Measurements from ENCODE around the gene PTOV1. TPM values are rescaled to one million over a fixed set of nuclear protein-coding genes. Genes with fewer than 3 reads are reported as not detected.

The PTOV1 gene
- total RNA-seq, 1 experiment from 2014 or later = 139 TPM

DNA sequence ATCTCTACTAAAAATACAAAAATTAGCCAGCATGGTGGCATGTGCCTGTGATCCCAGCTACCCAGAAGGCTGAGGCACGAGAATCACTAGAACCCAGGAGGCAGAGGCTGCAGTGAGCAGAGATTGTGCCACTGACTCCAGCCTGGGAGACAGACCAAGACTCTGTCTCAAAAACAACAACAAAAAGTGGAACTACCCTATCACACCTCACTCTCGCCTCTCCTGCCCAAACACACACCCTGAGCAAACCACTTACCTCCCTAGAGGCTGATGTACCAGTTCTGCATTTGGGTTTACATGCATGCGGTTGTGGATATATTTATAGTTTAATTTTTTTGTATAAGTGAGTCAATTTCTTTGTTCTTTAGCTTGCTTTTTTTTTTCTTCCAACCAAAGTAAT is 7.7 kb upstream of the PTOV1 start:
- DNase-seq (ENCODE audit: low spot score) = no peak

- DNase-seq (ENCODE audit: low spot score) = no peak
Measured at GRCh38 chr19:49844138-49845095, 6.5 kb upstream of the PTOV1 start.

- DNase-seq (ENCODE audit: low spot score) = no peak
Measured at GRCh38 chr19:49845414-49845813, 5.5 kb upstream of the PTOV1 start.

DNA sequence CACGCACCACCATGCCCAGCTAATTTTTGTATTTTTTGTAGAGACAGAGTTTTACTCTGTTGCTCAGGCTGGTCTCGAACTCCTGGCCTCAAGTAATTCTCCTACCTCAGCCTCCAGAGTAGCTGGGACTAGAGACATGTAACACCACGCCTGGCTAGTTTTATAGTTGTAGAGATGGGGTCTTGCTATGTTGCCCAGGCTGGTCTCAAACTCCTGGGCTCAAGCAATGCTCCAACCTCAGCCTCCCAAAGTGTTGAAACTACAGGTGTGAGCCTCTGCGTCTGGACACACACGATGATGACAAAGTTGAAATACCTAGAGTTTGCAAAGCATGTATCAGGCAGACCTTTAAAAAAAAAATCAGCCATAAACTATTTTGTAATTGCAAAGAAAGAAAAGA is 4.6 kb upstream of the PTOV1 start:
- no peak for DNase-seq (ENCODE audit: low spot score)

GRCh38 chr19:49847731-49848696 is 2.9 kb upstream of the PTOV1 start:
- peak; percentile 94 for DNase-seq (ENCODE audit: low spot score)

- no peak for DNase-seq (ENCODE audit: low spot score)
Measured at GRCh38 chr19:49848938-49849337, 2.0 kb upstream of the PTOV1 start.

GRCh38 chr19:49849433-49850220 is 1.3 kb upstream of the PTOV1 start:
- no peak for DNase-seq (ENCODE audit: low spot score)

- no peak for DNase-seq (ENCODE audit: low spot score)
Measured at GRCh38 chr19:49850221-49850486, 805 bp upstream of the PTOV1 start.

- DNase-seq (ENCODE audit: low spot score) = no peak
Measured at GRCh38 chr19:49851456-49852259, 699 bp downstream of the PTOV1 start.

DNA sequence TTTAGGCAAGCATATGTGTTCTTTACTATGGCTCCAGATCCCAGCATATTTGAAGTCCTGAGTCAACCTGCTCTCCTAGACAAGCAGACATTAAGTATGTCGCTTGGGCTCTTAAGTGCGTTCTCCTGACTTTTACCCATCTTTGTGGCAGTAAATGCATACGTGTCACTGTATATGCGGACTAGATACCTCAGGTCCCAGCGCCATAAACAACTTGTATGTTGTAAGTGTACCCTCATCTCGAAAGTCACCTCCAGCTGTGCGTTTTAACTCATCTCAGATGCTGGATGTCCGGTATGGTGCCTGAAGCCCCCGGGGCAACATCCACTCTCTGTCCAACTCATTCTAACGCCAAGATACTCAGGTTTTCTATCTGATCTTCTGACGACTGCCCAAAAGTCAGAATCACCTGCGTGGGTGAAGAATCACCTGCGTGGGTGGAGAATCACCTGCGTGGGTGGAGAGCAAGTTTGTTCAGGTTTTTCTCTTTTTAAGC is 1.7 kb downstream of the PTOV1 start:
- DNase-seq (ENCODE audit: low spot score) = no peak

DNA sequence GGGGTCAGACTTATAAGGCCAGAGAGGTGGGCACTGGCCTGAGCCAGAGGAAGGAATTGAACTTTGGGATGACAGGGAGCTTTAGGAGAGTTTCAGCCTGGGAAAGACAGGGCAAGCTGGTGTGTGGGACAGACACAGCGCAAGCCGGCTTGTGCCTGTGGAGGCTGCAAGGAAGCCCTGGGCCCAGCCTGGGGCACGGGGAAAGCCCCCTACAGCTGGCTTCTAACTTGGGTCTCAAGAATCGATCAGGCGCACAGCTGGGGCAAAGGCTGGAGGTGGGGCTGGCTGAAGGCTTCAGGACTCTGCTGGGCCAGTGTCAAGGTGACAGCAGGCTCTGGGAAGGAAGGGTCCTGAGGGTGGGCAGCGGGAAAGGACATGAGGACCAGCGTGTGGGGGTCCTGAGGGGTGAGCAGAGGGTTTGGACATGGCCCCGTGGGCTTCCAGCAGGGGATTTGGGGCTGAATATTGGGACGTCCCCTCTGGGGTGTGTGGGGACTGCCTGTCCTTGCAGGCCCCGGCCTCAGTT is 3.0 kb downstream of the PTOV1 start:
- no peak for DNase-seq (ENCODE audit: low spot score)

- DNase-seq (ENCODE audit: low spot score) = no peak
Measured at GRCh38 chr19:49854378-49855263, 3.7 kb downstream of the PTOV1 start.

DNA sequence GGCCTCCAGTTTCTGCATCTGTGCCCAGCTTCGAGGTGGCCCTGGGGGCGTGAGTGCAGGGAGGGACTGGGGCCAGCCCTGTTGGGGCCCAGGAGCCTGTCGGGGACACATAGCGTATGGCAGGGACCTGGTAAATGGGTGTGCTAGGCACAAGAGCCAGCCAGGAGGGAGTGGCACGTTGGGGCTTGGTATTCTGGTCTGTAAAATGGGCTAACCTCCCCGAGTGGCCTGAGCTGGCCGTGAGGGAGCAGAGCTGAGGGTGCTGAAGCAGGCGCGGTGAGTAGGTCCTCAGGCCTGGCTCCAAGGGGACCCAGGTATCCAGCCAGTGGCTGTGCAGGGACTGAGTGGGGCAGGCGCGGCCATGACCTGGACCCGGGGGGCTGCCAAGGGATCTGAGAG is 4.3 kb downstream of the PTOV1 start:
- no peak for DNase-seq (ENCODE audit: low spot score)

GRCh38 chr19:49855676-49856573 is 5.0 kb downstream of the PTOV1 start:
- no peak for DNase-seq (ENCODE audit: low spot score)

DNA sequence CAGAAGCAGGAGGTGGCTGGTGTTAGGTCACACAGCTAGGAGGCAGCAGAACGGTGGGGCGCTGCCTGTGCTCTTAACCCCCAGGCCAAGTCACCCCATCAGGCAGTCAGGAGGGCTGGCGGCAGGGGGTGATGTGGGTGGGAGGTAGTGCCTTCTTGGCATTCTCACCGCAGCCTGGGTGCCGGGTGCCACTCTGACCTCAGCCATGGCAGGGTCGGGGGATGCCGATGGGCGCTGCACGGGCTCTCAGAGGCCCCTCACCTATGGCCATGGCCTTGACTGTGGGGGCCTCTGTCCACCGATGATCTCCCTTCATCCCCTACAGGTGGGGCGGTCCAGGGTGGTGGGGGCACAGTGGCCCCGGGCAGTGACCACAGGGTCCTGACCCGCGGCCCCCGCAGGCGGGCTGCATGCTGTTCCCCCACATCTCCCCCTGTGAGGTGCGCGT is 5.6 kb downstream of the PTOV1 start:
- no peak for DNase-seq (ENCODE audit: low spot score)

DNA sequence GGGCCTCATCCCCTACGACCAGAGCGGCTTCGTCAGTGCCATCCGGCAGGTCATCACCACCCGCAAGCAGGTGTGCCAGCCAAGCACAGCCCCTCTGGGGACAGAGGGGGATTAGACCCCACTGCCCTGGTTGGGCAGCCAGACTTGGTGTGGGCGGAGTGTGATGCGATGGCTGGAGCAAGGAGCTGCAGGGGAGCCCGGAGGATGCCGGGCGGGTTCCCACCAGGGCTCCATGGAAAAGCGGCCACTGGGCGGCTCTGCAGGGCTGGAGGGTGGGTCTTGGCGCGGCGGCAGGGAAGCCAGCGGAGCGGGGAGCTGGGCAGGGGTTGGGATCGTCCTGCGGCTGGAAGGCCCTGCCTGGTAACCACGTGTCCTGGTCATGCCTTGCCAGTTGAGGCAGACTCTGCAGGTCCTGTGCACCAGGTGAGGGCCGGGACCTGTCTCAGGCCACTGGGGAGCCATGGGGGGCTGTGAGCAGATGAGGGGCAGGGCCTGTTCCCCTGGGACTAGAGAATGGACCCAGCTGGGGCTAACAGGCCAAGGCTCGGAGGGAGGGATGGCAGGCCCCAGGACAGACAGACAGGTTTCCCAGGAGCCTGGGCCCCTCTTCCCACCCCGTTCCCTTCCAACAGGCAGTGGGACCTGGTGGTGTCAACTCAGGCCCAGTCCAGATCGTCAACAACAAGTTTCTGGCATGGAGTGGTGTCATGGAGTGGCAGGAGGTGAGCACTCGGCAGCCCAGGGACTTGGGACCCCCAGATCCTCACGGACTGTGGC is 6.3 kb downstream of the PTOV1 start:
- DNase-seq (ENCODE audit: low spot score) = no peak

GRCh38 chr19:49857838-49858087 is 6.8 kb downstream of the PTOV1 start:
- no peak for DNase-seq (ENCODE audit: low spot score)

All from A172 (cell line).